NCI-H524 treated with DMSO at 0.1 percent for 48 hours (cell line): Measurements from ENCODE around the gene RAB11FIP3.

ENCODE experiments used
- DNase-seq: peaks from one replicate; lab custom pipeline; 2025; lab: John Stamatoyannopoulos, UW

RAB11FIP3 gene

DNA sequence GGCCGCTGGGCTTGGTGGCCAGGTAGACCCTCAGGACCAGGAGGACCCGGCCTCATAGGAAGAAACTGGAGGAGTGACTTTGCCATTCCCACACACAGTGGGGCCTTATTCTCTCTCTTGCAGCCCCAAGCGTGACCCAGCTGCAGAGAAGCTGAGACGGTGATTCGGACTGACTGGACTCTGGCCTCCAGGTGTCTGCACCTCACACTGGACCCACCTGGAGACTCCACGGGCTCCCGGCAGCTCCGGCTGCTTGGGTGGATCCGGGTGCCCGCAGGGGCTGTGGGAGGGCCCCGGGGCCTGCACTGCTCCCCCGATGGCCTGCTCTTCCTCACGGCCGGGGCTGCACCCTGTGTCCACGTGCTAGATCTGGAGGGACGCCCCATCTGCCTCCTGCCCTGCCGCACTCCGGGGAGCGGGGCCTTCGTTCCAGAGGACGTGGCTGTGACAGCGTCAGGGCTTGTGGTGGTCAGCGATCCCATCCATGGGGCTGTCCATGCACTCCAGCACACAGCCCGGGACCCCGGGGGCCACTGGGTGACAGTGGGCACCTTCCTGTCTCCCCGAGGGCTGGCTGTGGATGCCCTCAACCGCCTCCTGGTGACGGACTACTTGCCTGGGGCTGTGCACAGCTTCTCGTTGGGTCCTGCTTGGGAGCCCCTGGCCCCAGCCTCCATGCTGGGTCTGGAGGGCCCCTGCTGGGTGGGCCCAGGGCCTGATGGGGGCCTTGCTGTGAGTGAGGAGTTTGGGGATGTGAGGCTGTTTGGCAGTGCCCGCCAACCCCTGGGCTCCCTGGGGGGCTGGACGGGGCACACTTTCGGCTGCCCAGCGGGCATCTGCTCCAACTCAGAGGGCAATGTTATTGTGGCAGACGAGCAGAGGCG is 142.2 kb downstream of the RAB11FIP3 start:
- DNase-seq, result no peak

- DNase-seq, result no peak
These were observed 143.2 kb downstream of the RAB11FIP3 start for GRCh38 chr16:568401-569258.

GRCh38 chr16:569445-570254 is 144.2 kb downstream of the RAB11FIP3 start, which contains the start of gene PIGQ:
PIGQ (plus strand) TSS chr16:569968; CDS start chr16:574075, 4,107 bp downstream.
- DNase-seq, result no peak
